HG03558 (cell line): ENCODE results near the gene OTUD4.
A peak's percentile ranks its signal among the peaks of the same experiment; 100 is the strongest.
"Not testable (repeated sequence)": the region's sequence is repeated elsewhere in the genome, so short reads cannot be mapped to it uniquely, and the experiment has no call there.

ENCODE experiments used
- ATAC-seq: cut with Tn5 transposase; IDR thresholded peaks from one replicate; pipeline ENCODE4 v1.9.1; 2021; ENCODE audit warnings: moderate number of reproducible peaks; ENCODE audit not compliant: unreplicated experiment; ENCODE audit errors: extremely low read depth

Gene OTUD4

GRCh38 chr4:145181091-145181501, 707 bp upstream of the OTUD4 start:
- ATAC-seq = no peak

DNA sequence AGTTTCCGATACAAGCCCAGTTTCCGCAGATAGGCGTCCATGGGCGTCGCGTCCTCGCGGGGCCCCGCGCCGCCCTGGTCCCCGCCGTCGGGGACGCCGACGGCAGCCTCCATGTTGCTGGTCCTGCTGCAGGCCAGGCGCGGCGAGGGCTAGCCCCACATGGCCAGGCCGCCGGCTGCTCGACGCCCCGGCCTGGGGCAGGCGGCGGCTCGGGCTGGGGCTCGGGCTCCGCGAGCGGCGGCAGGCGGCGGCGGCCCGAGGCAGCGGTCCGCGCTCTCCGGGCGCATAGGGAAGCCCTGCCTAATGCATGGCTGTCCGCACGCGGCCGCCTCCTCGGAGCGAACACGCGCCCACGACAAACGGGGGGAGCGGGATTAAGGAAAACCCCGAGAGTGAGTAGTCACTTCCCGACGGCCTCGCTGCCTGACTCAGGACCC, 510 bp downstream of the OTUD4 start:
- not testable (repeated sequence) for ATAC-seq

GRCh38 chr4:145179281-145179860, 1.0 kb downstream of the OTUD4 start:
- peak; percentile 17 for ATAC-seq

GRCh38 chr4:145178740-145179280, 1.6 kb downstream of the OTUD4 start:
- no peak for ATAC-seq

GRCh38 chr4:145177906-145178538, 2.4 kb downstream of the OTUD4 start:
- ATAC-seq = no peak

- no peak for ATAC-seq
Observed at GRCh38 chr4:145177511-145177905, 2.9 kb downstream of the OTUD4 start.

GRCh38 chr4:145176641-145177432, 3.6 kb downstream of the OTUD4 start:
- ATAC-seq = no peak

- no peak for ATAC-seq
Observed at GRCh38 chr4:145171911-145172310, 8.5 kb downstream of the OTUD4 start.

- ATAC-seq = no peak
Observed at GRCh38 chr4:145170223-145170622, 10.2 kb downstream of the OTUD4 start.

DNA sequence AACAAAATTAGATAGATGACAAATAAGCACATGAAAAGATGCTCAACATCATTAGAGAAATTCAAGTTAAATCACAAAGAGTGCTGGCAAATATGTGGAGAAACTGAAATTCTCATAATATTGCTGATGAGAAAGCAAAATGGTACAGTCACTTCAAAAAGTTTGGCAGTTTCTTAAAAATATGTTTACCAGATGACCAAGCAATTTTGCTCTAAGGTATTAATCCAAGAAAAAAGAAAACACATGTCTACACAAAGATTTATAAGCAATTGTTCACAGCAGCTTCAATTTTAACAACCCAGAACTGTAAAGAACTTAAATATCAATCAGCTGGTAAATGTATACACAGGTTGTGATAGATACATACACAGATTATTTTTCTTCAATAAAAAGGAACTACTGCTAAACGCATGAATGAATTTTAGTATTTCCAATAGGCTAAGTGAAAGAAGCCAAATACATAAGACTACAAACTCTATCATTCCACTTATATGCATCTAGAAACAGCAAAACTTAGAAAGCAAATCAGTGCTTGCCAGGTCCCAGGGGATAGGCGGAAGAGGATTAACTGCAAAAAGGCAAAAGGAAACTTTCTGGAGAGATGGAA, 11.7 kb downstream of the OTUD4 start:
- no peak for ATAC-seq

DNA sequence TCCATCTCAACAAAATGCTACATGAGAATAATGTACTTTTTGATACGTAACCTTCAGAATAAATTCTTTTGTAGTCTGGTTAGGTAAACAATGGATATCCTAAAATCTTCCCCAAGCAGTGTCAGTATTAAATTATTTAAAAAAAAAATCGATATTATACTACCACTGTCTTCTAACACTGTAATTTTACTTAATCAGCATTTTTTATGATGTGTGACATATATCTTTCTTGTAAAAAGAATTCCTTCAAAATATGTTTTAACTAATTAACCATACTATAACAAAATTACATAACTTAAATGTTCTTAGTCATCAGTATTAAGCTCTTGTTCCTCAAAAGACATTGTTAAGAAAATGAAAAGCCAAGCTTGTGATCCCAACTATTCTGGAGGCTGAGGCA, 12.5 kb downstream of the OTUD4 start:
- no peak for ATAC-seq

DNA sequence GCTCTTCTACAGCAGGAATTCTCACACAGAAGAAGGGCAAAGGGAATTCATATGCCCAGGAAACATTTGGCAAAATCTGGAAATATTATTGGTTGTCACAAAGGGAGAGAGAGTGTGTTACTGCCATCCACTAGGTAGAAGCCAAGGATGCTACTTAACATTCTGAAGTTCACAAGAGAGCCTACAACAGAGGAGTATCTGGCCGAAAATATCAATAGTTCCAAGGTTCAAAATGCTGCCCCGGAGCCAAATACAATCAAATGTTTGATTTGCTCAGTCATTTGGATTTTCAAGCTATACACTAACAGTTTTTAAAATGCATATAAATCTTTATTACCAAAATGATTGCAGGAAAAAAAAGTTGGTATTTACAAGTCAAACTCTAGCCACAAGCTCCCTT, 18.8 kb downstream of the OTUD4 start:
- no peak for ATAC-seq

DNA sequence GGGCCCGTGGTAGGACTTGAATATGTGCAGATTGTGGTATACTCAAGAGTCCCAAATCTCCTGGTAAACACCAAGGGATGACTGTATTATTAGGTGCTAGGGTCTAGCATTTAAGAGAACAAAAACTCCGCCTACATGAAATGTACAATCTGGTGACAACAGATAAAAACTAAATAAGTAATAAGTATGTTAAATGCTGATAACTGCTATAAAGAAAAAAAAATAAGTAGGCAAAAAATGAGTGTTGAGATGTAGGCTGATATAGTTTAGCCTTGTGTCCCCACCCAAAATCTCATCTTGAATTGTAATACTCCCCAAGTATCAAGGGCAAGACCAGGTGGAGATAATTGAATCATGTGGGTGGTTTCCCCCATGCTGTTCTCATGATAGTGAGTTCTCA, 23.4 kb downstream of the OTUD4 start:
- no peak for ATAC-seq

GRCh38 chr4:145155268-145155870, 25.0 kb downstream of the OTUD4 start:
- no peak for ATAC-seq

DNA sequence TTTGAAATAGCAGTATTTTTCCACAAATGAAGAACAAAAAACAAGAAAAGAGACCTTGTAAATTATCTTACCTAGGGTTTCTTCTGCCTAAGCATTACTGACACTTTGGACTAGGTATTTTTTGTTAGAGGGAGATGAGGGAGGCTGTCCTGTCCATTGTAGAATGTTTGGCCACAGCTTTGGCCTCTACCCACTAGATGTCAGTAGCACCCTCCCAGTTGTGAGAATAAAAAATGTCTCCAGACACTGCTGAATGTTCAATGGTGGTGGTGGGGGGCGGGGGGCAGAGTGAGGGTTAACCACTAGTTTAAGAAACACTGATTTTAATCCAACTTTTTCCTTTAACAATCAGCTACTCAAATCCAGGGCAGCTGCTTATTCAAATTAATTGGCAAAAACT, 25.8 kb downstream of the OTUD4 start:
- no peak for ATAC-seq

DNA sequence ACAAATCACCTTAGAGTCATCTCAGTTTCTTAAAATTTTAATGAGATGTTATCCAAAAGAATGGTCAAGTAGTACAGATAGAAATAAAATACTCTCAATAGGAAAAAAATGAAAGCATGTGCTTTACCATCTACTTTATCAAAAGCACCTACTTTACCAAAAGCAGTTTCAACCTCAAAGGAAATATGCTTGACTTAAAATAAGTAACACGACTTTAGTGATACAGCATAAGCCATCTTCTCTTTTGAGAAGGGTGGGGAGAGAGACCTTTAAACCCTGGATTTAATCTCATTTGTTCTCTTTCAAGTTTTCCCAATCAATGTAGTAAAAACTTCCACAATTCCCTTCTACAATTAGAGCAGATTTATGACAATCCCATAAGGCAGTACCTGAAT, 26.5 kb downstream of the OTUD4 start:
- no peak for ATAC-seq

DNA sequence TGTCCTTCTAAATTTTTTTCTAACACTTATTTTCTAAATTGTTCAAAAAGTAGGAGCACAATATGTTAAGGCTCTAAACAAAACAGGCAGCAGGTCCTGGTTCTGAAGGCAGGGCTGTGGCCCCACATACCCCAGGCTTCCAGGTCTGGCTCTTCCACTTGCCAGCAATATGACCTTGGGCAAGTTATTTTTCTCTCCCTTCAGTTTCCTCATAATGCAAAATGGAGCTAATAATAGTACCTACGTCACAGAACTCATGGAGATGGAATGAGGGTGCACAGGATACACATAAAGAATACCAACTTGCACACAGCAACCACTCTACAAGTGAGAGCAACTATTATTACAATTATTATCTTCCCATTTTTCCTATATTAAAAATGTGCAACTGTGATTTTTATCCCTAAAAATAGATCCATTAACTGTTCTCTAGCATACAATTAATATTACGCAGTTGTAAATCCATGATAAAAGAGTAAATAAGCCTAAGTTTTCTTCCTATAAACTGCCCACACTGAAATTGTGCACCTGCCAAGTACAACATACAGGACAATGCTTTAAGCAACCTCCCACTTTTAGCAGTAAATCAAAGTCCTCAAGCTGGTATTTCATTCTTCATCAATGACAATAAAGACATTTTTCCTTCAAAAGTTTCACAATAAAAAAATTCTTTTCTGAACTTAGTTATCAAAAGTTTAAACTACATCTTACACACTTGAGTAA, 27.0 kb downstream of the OTUD4 start:
- ATAC-seq = no peak

DNA sequence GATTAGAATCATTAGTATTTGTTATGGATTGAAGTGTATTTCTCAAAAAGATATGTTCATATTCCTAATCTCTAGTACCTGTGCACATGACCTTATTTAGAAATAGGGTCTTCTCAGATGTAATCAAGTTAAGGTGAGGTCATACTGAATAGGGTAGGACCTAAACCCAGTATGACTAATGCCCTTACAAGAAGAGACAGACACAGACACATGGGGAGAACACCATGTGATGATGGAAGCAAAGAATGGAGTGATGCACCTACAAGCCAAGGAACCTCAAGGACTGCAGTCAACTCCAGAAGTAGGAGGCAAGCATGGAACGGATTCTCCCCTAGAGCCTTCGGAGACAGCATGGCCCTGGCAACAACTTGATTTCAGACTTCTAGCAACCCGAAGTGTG, 31.4 kb downstream of the OTUD4 start:
- no peak for ATAC-seq

DNA sequence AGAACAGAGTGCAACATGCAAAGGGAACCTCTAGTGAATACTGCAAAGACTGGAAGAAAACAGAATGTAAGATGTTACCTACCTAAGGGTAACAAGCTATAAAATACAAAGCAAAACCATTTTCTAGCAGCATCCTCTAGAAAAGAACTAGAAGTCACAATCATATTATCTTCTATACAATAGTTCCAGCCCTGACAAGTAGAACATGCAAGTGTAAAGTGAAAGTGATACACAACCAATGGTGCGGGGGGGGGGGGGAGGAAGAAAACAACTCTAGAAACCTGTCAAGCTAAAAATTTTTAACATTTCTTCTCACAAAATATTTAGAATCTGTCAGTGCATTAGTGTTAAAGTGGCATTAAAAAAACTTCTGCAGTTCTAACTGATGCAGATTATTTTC, 44.2 kb downstream of the OTUD4 start:
- ATAC-seq = not testable (repeated sequence)
